Activated CD8-positive, alpha-beta memory T cell treated with anti-CD3 and anti-CD28 coated beads, Interleukin-2, amount 50 U/mL, for 1 hour (primary cell): ENCODE measurements around the gene MTHFR.

ENCODE experiments used
- DNase-seq: peaks from one replicate; pipeline ENCODE4 v3.0.0-alpha.2; 2020; ENCODE audit errors: extremely low read depth

MTHFR gene

DNA sequence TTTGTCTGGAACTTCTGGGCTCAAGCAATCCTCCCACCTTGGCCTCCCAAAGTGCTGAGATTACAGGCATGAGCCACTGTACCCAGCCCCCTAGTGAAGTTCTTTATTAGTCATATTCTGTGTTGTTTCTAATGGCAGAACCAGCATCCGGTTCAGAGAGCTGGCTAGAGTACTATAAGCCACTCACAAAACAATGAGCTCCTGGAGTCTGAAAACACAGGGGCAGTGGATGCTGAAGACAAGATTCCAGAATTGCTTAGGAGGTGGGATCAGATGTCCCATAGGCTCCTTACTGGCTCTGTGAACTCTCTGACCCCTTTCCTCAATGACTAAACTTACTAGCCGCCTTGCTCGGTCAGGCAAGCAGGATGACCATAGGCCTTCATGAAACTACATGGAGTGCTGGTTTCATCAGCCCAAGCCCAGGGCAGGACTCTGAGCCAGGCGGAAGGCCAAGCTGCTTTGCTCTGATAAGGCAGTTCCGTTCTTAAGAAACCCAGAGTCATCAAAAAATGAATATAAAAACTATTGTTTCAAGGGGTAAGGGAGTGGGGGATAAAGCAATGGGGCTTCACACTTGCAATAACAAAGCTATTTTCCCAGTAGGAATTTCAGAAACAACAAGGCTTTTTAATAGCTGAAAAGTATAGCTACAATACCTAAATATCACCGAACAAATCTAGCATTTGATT, 8.1 kb downstream of the MTHFR start:
- DNase-seq = no peak

DNA sequence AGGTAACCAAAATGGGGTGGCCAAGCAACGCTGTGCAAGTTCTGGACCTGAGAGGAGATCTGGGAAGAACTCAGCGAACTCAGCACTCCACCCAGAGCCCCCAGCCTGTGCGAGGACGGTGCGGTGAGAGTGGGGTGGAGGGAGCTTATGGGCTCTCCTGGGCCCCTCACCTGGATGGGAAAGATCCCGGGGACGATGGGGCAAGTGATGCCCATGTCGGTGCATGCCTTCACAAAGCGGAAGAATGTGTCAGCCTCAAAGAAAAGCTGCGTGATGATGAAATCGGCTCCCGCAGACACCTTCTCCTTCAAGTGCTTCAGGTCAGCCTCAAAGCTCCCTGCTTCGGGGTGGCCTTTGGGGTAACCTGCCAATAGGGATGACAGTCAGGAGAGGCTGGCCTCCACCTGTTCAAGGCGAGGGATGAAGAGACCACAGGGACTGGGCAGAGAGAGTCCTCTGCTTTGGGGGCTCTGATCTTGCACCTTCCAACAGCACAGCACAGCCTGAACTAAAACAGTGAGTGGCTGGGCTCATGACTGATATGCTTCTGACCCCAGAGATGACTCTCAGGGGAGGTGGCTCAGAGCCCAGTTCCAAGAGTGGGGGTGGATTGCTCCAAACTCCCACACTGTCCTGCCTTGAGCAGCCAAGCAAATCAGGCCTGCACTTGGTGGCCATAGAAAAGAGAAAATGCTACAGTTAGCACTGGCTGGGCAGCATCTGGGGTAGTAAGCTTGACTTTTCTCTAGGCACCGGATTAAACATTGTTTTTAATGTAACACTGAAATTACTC, 9.5 kb downstream of the MTHFR start:
- no peak for DNase-seq

GRCh38 chr1:11795238-11795890, 10.4 kb downstream of the MTHFR start:
- no peak for DNase-seq

DNA sequence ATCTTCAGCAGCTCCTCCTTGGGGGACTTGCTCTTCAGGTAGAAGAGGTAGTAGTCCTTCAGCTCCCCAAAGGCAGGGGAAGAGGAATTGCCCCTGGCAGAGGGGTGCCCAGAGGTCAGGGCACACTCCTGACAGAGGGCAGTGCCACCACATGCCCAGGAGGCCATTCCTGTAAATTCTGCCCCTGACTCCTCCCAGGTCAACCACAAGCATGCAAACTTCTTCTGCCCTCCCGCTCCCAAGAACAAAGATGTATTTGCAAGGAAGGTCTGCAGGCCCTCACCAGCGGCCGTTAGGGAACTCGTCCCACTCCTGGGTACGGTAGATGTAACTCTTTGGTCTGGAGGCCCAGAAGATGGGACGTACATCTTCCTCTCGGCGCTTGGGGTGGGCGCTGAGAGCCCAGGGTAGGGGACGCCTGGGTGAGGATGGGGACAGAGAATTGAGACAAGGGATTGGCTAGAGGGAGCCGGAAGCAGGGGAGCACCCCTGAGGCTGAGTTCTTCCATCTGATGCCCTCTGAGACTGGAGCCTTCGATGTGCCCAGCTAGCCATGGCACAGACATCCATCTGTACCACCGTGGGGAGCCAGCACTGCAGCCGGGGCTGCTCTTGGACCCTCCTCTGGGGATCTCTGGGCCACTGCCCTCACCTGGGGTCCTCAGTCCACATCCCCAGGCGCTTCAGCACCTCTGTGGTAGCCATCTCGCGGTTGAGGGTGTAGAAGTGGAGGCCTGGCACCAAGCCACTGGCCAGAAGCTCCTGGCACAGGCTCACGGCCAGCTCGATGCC, 11.1 kb downstream of the MTHFR start:
- DNase-seq = no peak

DNA sequence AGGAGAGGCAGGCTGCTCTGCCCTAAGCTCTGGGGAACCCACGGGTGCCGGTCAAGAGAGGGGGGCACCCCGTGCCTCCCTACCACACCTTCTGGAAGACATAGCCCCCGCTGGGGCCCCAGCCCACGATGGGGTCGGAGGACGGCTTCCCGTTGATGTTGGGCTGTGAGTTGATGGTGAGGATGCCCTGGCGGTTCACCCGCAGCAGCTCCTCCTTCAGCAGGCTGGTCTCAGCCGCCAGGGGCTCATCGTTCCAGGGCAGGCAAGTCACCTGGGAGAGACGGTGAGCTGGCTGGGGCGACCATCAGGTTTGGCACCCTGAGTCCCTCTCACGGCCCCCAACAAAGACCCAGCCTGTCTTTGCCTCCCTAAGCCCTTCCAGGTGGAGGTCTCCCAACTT, 11.9 kb downstream of the MTHFR start:
- DNase-seq = no peak

- no peak for DNase-seq
Observed at GRCh38 chr1:11792106-11792505, 13.7 kb downstream of the MTHFR start.

GRCh38 chr1:11790880-11791715, 14.7 kb downstream of the MTHFR start:
- DNase-seq = no peak

DNA sequence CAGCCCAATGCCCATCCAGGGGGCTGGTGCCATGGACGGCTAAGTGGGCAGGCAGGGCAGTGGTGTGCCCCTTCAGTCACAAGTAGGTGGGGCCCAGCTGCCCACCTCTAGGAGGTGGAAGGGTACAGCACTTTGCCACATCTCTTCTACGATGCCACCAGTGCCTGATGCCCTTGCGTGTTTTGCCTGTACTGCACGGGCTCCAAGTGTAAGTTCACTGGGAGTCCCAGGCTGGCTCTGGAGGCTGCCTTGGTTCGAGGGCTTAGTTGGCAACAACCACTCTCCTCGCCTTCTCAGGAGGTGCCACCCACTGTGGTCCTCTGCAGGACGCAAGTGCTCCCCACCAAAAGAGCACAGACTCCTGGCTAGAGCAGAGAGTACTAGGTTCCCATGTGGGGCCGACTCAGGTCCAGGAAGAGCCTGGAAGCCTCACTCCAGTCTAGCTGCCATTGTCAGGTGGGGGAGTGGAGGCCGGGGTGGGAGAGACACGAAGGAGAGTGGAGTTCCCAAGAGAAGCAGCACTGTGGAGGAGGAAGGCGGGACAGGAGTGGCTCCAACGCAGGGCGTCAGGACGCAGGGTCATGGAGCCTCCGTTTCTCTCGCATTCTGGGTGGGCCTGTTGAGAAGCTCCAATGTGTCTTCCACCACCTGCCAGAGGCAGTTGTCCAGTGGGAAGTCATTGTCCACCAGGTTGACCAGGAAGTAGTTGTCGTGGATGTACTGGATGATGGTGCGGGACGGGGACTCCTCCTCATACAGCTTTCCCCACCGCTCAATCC, 15.5 kb downstream of the MTHFR start:
- DNase-seq = no peak

DNA sequence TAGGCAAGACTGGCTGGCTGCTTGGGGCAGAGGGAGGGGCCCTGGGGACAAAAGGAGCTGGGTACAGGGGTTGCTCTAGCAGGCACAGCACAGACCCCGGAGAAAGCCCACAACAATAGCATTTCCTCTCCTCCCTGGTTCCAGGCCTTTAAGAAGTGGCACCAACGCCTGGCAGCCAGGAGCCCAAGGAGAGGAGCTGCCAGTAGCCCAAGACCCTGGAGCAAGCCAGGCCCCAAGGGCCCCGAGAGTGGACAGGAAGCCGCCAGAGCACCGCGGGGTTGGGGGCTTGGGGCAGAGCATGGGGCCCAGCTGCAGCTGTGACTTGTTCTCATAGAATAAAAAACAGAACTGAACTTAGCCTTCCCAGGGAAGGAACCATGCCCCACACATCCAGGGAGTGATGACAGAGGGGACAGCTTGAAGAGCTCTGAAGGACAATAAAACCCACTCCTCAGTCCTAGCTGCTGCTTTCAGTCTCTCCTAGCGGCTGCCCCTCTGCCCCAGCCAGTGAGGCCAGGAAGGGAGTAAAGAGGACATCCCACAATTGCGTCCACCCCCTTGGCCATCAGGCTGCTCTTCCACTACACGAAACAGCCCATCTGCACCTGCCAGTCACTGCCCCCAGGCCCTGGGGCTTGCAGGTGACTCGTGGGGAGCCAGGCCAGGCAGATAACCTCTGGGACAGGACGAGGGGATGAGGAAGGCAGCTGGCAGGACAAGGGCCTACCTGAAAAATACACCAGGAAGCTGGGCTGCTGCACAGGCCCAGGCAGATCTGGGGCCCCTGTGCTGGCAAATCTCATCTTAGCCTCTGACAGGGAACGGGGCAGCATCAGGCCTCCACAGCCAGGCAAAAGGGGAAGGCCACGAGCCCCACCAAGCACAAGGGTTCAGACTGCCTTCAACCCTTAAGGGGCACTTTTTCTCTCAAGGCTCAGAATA, 16.4 kb downstream of the MTHFR start:
- no peak for DNase-seq

DNA sequence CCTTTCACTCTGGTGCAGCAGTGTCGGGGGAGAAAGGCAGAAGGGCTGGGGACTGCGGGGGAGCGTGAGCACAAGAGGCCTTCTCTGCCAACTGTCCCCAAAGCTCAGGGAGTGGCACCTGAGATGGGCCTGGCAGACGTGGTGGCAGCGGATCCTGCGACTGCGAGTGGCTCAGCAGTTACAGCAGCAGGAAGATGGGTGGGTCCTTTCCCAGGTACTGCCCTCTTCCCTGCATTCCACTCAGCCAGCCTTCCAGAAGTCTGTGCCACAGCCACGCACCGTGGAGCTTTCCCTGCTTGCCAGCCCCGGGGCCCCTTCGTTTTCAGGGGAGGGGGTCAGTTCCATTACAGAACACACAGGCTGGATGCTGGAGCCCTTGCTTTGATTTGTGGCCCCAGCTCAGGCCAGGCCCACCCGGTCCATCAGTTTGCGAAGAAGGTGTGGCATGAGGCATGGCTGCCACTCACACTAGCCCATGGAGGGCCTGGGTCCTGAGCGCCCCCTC, 17.2 kb downstream of the MTHFR start:
- no peak for DNase-seq

- no peak for DNase-seq
Observed at GRCh38 chr1:11787804-11788436, 17.8 kb downstream of the MTHFR start.

GRCh38 chr1:11787251-11787803, 18.4 kb downstream of the MTHFR start:
- no peak for DNase-seq

DNA sequence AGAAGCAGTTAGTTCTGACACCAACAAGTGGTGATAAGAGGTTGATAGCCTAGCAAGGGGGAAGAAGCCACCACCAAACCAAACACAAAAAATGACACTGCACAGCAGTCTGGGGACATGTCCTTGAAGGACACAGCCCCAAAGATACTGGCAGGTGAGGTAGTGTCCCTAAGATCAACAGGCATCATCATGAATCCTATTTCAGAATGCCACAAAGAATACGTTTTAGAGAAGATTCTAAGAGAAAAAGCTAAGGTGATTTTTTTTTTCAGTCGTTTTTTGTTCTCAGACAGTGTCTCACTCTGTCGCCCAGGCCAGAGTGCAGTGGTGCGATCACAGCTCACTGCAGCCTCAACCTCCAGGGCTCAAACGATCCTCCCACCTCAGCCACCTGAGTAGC, 19.6 kb downstream of the MTHFR start:
- no peak for DNase-seq

DNA sequence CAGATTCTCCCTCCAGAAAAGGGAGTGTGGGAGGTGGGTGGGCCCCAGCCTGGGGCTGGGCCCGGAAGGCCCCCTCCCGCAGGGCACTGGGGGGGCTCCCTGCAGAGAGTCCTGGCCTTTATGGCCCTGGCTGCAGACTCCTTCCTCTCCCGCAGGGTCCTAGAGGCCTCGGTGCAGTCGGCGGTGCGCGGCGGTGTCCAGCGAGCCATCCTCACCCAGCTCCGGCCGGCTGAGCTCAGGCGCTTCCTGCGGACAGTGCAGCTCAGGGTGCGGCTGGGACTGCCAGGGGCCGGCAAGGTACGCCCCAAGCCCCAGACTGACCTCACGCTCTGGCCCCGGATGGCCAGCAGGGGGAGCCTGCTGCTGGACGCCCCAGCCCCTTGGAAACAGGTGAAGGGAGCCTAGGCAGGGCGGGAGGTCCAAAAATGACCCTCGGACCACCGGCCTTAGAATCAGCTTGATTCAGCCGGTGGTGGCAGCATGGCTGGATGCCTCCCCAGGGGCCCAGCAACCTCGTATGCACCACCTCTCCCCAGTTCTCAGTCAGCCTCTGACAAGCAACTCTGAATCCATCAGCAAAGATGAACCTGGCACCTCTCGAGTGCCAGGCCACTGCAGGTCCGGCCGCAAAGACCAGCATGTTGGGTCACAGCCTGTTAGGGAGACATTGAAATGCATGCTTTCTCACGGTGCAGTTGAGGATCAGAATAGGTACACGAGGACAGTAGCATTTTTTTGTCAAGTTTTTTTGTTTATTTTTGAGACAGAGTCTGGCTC, 20.6 kb downstream of the MTHFR start:
- DNase-seq = no peak

DNA sequence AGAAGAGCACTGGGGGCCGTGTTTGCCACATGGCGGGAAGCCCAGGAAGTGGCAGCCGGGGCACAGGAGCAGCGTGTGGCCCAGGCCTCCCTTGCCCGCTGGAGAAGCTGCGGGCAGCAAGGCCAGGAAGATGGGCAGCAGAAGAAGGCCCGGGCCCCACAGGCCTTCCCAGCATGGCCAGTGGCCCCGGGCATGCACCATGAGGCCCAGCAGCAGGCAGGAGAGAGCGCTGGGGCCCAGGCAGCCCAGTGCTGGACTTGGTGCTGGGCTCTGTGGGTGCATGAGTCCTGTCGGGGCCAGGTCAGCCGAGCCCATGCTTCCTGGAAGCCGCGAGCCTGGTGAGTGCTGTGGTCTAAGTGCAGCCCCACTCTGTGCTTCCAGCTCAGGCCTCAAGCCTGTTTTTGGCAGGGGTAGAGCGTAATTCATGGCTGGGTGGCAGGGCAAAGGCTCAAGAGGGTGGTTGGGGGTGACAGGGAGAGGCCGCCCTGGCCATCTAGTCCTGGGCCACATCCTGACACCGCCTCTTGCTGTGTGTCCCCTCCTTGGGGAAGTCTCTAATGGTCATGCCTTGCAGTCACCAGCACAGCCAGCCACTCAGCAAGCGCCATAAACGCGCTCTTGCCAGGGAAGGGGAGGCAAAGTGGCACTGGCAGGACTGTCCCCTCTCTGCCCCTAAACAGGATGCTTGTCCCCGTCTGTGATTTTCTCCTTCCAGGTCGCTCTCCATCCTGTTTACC, 21.3 kb downstream of the MTHFR start:
- DNase-seq = no peak

DNA sequence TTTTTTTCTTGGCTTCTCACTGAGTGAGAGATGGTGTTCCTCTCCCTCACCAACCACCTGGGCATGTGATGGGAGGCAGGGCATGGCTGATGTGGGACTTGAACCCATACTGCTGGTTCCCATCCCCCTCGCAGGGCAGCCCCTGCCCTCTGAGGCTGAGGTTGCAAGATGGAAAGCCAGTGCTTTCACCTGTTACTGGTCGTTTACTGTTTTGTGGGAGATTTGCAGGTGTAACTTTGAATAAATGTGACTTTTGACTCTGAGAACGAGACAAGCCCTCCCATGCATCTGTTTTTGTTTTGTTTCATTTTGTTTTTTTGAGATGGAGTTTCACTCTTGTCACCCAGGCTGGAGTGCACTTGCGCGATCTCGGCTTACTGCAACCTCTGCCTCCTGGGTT, 22.2 kb downstream of the MTHFR start:
- DNase-seq = no peak
